ENCODE data around the gene DSG4. TPM values are rescaled to one million over a fixed set of nuclear protein-coding genes. Genes with fewer than 3 reads are reported as not detected.

Gene DSG4
- total RNA-seq, 1 donor from 2014 or later, result not detected

DNA sequence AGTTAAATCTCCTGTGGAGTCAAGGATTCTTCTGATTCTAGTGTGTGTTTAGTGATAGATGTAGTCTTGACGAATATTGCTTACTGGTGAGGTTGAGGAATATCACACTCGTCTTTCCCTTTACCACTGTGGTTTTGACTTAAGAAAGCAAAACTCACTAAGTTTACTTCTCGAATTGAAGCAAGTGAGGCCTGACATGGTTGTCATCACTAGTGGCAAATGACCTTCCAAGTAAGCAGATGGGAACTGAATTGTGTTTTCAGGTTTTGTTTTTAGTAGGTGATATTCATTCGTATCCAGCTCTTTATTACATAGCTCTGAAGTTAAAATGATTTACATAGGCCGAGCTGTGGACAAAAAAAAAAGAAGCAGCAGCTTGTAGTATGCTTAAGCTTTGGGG, 20.6 kb upstream of the DSG4 start:
- peaks cover 1% of the 10 kb centered on the region for H3K36me3 Mint-ChIP-seq (ENCODE audit: low read depth, unreplicated experiment)
- no peak for DNase-seq (ENCODE audit: low read depth)
- H3K4me3 ChIP-seq (ENCODE audit: insufficient read depth, low read depth, low read length), result no peak overlapping the region
- no peak overlapping the region for H3K27ac Mint-ChIP-seq (ENCODE audit: unreplicated experiment)
- no peak overlapping the region for H3K4me3 Mint-ChIP-seq (ENCODE audit: unreplicated experiment)
- no peaks in the 10 kb centered on the region for H3K4me1 Mint-ChIP-seq (ENCODE audit: low read depth, unreplicated experiment)
- peaks cover 7% of the 10 kb centered on the region for H3K9me3 Mint-ChIP-seq (ENCODE audit: unreplicated experiment)
- peaks cover 6% of the 10 kb centered on the region for H3K9me3 ChIP-seq (ENCODE audit: insufficient read depth, low read depth, low read length)
- H4K20me1 ChIP-seq (ENCODE audit: insufficient read depth, low read length), result no peaks in the 10 kb centered on the region
- H3K9ac ChIP-seq (ENCODE audit: low read length), result no peak overlapping the region
- TF ChIP-seq, protein P1, sequence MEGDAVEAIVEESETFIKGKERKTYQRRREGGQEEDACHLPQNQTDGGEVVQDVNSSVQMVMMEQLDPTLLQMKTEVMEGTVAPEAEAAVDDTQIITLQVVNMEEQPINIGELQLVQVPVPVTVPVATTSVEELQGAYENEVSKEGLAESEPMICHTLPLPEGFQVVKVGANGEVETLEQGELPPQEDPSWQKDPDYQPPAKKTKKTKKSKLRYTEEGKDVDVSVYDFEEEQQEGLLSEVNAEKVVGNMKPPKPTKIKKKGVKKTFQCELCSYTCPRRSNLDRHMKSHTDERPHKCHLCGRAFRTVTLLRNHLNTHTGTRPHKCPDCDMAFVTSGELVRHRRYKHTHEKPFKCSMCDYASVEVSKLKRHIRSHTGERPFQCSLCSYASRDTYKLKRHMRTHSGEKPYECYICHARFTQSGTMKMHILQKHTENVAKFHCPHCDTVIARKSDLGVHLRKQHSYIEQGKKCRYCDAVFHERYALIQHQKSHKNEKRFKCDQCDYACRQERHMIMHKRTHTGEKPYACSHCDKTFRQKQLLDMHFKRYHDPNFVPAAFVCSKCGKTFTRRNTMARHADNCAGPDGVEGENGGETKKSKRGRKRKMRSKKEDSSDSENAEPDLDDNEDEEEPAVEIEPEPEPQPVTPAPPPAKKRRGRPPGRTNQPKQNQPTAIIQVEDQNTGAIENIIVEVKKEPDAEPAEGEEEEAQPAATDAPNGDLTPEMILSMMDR (IDR thresholded peaks at IDR 0.05; ENCODE audit: insufficient read depth, low read depth, low read length), result no peak
- TF ChIP-seq EZH2 (IDR thresholded peaks at IDR 0.05; ENCODE audit: insufficient read depth, low read length), result no peak
- no peak overlapping the region for H3K27ac ChIP-seq (ENCODE audit: low read depth, low read length)
- no peak for FAIRE-seq
- no peak overlapping the region for H2AFZ ChIP-seq (ENCODE audit: low read depth, low read length)
- no peaks in the 10 kb centered on the region for H3K79me2 ChIP-seq (ENCODE audit: insufficient read depth, low read length)
- no peaks in the 10 kb centered on the region for H3K27me3 Mint-ChIP-seq (ENCODE audit: low read depth, unreplicated experiment)
- no peaks in the 10 kb centered on the region for H3K27me3 ChIP-seq (ENCODE audit: insufficient read depth, low read length)
- no peaks in the 10 kb centered on the region for H3K36me3 ChIP-seq (ENCODE audit: insufficient read depth, low read length)
- H3K4me2 ChIP-seq (ENCODE audit: low read length), result no peak overlapping the region
- no peaks in the 10 kb centered on the region for H3K4me1 ChIP-seq (ENCODE audit: insufficient read depth, low read length)

DNA sequence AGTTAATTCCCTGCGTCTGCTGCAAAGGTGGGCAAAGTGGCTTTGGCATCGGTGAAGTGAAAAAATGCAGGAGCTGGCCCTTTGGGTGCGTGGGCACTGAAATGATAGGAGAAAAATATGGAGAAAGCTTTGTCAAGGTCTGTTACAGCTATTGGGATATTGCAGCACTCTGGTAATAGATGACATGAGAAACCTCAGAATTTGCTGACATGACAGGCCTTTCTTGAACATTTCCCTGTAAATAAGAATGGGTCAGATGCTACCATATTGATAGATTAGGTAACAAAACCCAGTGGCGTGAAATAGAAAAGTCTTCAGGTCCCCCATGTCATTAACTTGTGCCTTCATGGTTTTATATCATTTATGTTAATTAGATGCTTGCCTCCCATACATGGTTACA, 12.4 kb upstream of the DSG4 start:
- H3K36me3 Mint-ChIP-seq (ENCODE audit: low read depth, unreplicated experiment), result no peaks in the 10 kb centered on the region
- peaks cover 2% of the 10 kb centered on the region for H3K9me3 Mint-ChIP-seq (ENCODE audit: unreplicated experiment)

DNA sequence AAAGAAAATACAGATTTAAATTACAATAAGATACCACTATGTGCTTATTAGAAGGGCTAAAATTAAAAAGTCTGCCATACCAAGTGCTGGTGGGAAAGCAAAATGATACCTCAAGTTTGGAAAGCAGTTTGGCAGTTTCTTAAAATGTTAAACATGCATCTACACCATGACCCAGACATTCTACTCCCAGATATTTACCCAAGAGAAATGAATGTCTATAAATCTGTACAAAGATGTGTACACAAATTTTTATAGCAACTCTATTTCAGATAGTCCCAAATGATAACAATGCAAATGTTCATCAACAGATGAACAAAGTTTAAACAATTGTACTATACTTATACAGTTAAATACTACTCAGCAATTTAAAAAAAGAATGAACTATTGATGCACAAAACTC, 7.1 kb upstream of the DSG4 start:
- Histone ChIP-seq H3K9ac (ENCODE audit: low read length) (no peak overlapping the region), H3K4me1 (ENCODE audit: insufficient read depth, low read length) (no peaks in the 10 kb centered on the region), H4K20me1 (ENCODE audit: insufficient read depth, low read length) (no peaks in the 10 kb centered on the region), H3K27ac (ENCODE audit: low read depth, low read length) (no peak overlapping the region), H3K4me3 (ENCODE audit: insufficient read depth, low read depth, low read length) (no peak overlapping the region), H3K9me3 (ENCODE audit: insufficient read depth, low read depth, low read length) (no peaks in the 10 kb centered on the region), H3K79me2 (ENCODE audit: insufficient read depth, low read length) (no peaks in the 10 kb centered on the region), H3K27me3 (ENCODE audit: insufficient read depth, low read length) (no peaks in the 10 kb centered on the region), H3K36me3 (ENCODE audit: insufficient read depth, low read length) (no peaks in the 10 kb centered on the region), H2AFZ (ENCODE audit: low read depth, low read length) (no peak overlapping the region), H3K4me2 (ENCODE audit: low read length) (no peak overlapping the region)
- no peak for TF ChIP-seq EZH2 (IDR thresholded peaks at IDR 0.05; ENCODE audit: insufficient read depth, low read length)
- TF ChIP-seq, protein P1 (IDR thresholded peaks at IDR 0.05; ENCODE audit: insufficient read depth, low read depth, low read length), result no peak
- Mint-ChIP-seq H3K36me3 (ENCODE audit: low read depth, unreplicated experiment) (no peaks in the 10 kb centered on the region), H3K27me3 (ENCODE audit: low read depth, unreplicated experiment) (no peaks in the 10 kb centered on the region), H3K9me3 (ENCODE audit: unreplicated experiment) (no peaks in the 10 kb centered on the region), H3K27ac (ENCODE audit: unreplicated experiment) (no peak overlapping the region), H3K4me1 (ENCODE audit: low read depth, unreplicated experiment) (no peaks in the 10 kb centered on the region), H3K4me3 (ENCODE audit: unreplicated experiment) (no peak overlapping the region)
- no peak for FAIRE-seq
- DNase-seq (ENCODE audit: low read depth), result no peak

More for the DNA sequence above, 12.4 kb upstream of the DSG4 start:
- Histone ChIP-seq H3K27me3 (ENCODE audit: insufficient read depth, low read length) (no peaks in the 10 kb centered on the region), H3K9me3 (ENCODE audit: insufficient read depth, low read depth, low read length) (no peaks in the 10 kb centered on the region), H3K36me3 (ENCODE audit: insufficient read depth, low read length) (no peaks in the 10 kb centered on the region), H3K27ac (ENCODE audit: low read depth, low read length) (no peak overlapping the region), H3K4me3 (ENCODE audit: insufficient read depth, low read depth, low read length) (no peak overlapping the region), H3K4me1 (ENCODE audit: insufficient read depth, low read length) (no peaks in the 10 kb centered on the region), H3K9ac (ENCODE audit: low read length) (no peak overlapping the region), H3K79me2 (ENCODE audit: insufficient read depth, low read length) (no peaks in the 10 kb centered on the region), H4K20me1 (ENCODE audit: insufficient read depth, low read length) (no peaks in the 10 kb centered on the region), H3K4me2 (ENCODE audit: low read length) (no peak overlapping the region), H2AFZ (ENCODE audit: low read depth, low read length) (no peak overlapping the region)
- no peaks in the 10 kb centered on the region for H3K27me3 Mint-ChIP-seq (ENCODE audit: low read depth, unreplicated experiment)
- TF ChIP-seq EZH2 (IDR thresholded peaks at IDR 0.05; ENCODE audit: insufficient read depth, low read length), result no peak
- TF ChIP-seq, protein P1 (IDR thresholded peaks at IDR 0.05; ENCODE audit: insufficient read depth, low read depth, low read length), result no peak
- no peak overlapping the region for H3K27ac Mint-ChIP-seq (ENCODE audit: unreplicated experiment)
- H3K4me1 Mint-ChIP-seq (ENCODE audit: low read depth, unreplicated experiment), result no peaks in the 10 kb centered on the region
- no peak for FAIRE-seq
- no peak overlapping the region for H3K4me3 Mint-ChIP-seq (ENCODE audit: unreplicated experiment)
- DNase-seq (ENCODE audit: low read depth), result no peak

Data from astrocyte (in vitro differentiated cells and primary cell).